ENCODE results near the gene RAB31.

RAB31 gene

DNA sequence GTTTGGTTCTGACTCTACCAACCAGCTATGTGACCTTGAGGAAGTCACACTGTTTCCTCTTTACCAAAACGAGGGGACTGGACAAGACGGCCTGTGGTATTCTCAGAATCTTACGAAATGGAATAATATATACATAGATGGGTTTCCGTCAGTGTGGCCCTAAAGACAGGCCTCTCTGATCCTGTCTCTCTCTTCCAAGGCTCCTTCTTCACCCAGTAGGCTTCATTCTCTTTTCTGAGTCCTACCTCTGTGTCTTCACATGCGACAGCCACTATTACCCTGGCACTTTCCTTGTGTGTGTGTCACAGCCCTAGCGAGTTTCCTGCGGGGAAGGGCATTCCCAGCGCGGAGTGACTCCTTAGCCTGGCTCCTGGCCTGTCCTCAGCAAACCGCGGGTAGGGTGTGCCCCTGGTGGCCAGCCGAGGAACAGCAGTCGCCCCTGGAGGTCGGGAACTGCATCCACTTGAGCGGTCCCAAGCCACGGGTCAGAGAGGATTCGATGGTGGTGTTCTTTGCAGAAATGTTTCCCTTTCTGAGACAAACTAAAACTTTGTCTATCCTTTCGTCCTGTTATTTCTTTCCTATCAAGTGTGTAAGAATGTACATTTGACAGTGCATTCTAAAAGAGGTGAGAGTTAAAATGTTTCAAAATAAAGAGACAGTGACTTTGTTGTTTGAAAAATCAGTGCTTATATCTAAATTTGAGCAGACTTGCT lies 63.3 kb downstream of the RAB31 start:
- H3K9me3 ChIP-seq (ENCODE audit: insufficient read depth, low read length, severe bottlenecking): no peaks in the 10 kb centered on the region
- no peak for TF ChIP-seq EZH2 (IDR thresholded peaks at IDR 0.05; ENCODE audit: borderline replicate concordance, low read depth, low read length, severe bottlenecking)
- TF ChIP-seq, protein P1, sequence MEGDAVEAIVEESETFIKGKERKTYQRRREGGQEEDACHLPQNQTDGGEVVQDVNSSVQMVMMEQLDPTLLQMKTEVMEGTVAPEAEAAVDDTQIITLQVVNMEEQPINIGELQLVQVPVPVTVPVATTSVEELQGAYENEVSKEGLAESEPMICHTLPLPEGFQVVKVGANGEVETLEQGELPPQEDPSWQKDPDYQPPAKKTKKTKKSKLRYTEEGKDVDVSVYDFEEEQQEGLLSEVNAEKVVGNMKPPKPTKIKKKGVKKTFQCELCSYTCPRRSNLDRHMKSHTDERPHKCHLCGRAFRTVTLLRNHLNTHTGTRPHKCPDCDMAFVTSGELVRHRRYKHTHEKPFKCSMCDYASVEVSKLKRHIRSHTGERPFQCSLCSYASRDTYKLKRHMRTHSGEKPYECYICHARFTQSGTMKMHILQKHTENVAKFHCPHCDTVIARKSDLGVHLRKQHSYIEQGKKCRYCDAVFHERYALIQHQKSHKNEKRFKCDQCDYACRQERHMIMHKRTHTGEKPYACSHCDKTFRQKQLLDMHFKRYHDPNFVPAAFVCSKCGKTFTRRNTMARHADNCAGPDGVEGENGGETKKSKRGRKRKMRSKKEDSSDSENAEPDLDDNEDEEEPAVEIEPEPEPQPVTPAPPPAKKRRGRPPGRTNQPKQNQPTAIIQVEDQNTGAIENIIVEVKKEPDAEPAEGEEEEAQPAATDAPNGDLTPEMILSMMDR (IDR thresholded peaks at IDR 0.05; ENCODE audit: borderline replicate concordance, extremely low read depth, low read length, poor library complexity, severe bottlenecking): peak; percentile 73
- H3K4me3 ChIP-seq (ENCODE audit: low read depth in 1 of 2, low read length in 2 of 2): no peak overlapping the region
- no peak overlapping the region for H3K4me2 ChIP-seq (ENCODE audit: insufficient read depth, low read length)
- H2AFZ ChIP-seq (ENCODE audit: low read depth, low read length): no peak overlapping the region
- H3K9ac ChIP-seq (ENCODE audit: low read depth, low read length): no peak overlapping the region
- no peaks in the 10 kb centered on the region for H3K36me3 ChIP-seq (ENCODE audit: insufficient read depth, low read length)
- no peaks in the 10 kb centered on the region for H3K79me2 ChIP-seq (ENCODE audit: insufficient read depth, low read length)
- DNase-seq (peak; percentile 32), ATAC-seq (ENCODE audit: insufficient read depth, low read depth) (0 out of 3 replicates have a peak, but pooled peaks have one; percentile 52)
- no peaks in the 10 kb centered on the region for H3K27me3 ChIP-seq (ENCODE audit: insufficient read depth, low read length, poor library complexity)
- no peak overlapping the region for H3K27ac ChIP-seq (ENCODE audit: low read length)
- H4K20me1 ChIP-seq (ENCODE audit: insufficient read depth, low read length): no peaks in the 10 kb centered on the region
- no peaks in the 10 kb centered on the region for H3K4me1 ChIP-seq (ENCODE audit: insufficient read depth, low read length)

DNA sequence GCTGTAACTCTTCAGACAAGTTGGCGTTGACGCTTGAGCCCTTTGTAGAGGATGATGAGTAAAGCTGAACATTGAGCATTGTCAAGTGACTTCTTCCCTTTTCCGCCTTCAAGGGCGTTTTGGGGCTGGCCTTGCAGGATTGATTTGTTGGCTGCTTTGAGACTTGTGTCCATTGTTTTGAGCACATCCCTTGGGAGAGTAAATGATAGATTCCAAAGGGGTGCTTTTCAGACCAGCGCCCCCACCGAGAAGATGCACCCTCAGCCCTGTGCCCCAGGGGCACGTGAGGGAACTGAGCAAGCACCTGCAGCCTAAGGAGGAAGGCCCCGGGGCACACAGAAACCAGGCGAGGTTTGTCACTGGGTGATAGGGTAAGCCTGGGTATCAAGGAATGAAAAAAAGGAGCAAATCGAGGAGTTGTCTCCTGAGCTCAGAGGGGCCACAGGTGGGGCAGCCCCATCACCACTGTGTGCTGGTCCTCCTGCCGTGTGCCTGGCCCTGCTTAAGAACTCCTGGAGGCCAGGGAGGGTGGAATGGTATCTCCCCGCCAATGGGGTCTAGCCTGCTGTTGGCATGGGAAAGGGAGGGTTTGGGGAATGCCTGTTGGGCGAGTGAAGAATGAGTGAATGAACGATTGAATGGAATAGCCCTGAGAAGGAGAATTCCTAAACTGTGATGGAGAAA lies 64.0 kb downstream of the RAB31 start:
- ATAC-seq (ENCODE audit: insufficient read depth, low read depth): no peak
- Histone ChIP-seq H3K27ac (ENCODE audit: low read length) (no peak overlapping the region), H3K9ac (ENCODE audit: low read depth, low read length) (no peak overlapping the region), H3K4me1 (ENCODE audit: insufficient read depth, low read length) (no peaks in the 10 kb centered on the region), H3K27me3 (ENCODE audit: insufficient read depth, low read length, poor library complexity) (no peaks in the 10 kb centered on the region), H3K36me3 (ENCODE audit: insufficient read depth, low read length) (no peaks in the 10 kb centered on the region), H4K20me1 (ENCODE audit: insufficient read depth, low read length) (no peaks in the 10 kb centered on the region), H3K9me3 (ENCODE audit: insufficient read depth, low read length, severe bottlenecking) (no peaks in the 10 kb centered on the region), H3K4me3 (ENCODE audit: low read depth in 1 of 2, low read length in 2 of 2) (no peak overlapping the region), H3K4me2 (ENCODE audit: insufficient read depth, low read length) (no peak overlapping the region), H2AFZ (ENCODE audit: low read depth, low read length) (no peak overlapping the region), H3K79me2 (ENCODE audit: insufficient read depth, low read length) (no peaks in the 10 kb centered on the region)
- DNase-seq: no peak
- TF ChIP-seq, protein P1 (IDR thresholded peaks at IDR 0.05; ENCODE audit: borderline replicate concordance, extremely low read depth, low read length, poor library complexity, severe bottlenecking): no peak
- TF ChIP-seq EZH2 (IDR thresholded peaks at IDR 0.05; ENCODE audit: borderline replicate concordance, low read depth, low read length, severe bottlenecking): no peak

DNA sequence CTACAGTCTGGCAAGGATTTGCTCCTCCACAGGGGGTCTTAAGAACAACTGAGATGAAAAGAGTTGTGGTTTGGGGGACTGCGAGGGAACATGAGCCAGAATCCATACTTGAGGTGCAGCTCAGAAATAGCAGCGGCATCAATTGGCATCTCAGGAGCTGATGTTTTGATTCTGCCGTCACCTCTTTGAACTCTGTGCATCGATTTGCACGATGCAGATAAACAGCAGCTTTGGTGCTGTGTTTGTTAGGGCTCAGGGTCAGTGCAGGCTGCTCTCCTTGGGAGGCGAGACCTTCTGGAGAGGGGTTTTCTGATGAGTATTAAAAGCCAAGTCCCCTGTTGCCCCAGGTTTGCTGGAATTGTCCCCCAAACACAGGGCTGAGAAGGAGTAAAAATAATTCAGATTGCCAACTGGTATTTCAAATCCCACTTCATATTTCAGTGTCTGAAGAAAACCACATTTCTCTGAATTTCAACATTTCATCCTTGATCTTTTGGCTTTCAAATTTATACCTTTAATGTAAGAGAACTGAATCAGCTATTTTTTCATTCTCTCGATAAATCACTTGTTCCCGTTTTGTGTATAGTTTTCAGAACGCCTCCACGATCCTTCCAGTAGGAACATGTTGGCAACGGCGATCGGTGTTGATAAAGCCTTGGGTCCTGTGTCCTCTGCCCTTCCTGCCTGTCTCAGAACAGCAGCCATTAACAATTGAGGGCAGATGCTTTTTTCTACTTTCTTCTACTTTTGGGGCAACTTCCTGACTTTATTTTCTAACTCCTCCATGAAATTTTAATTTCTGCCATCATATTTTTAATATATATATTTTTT lies 65.0 kb downstream of the RAB31 start:
- no peaks in the 10 kb centered on the region for H3K9me3 ChIP-seq (ENCODE audit: insufficient read depth, low read length, severe bottlenecking)
- TF ChIP-seq, protein P1 (IDR thresholded peaks at IDR 0.05; ENCODE audit: borderline replicate concordance, extremely low read depth, low read length, poor library complexity, severe bottlenecking): no peak
- TF ChIP-seq EZH2 (IDR thresholded peaks at IDR 0.05; ENCODE audit: borderline replicate concordance, low read depth, low read length, severe bottlenecking): no peak
- no peaks in the 10 kb centered on the region for H3K36me3 ChIP-seq (ENCODE audit: insufficient read depth, low read length)
- H3K79me2 ChIP-seq (ENCODE audit: insufficient read depth, low read length): no peaks in the 10 kb centered on the region
- H3K4me1 ChIP-seq (ENCODE audit: insufficient read depth, low read length): no peaks in the 10 kb centered on the region
- no peak overlapping the region for H3K4me3 ChIP-seq (ENCODE audit: low read depth in 1 of 2, low read length in 2 of 2)
- no peaks in the 10 kb centered on the region for H4K20me1 ChIP-seq (ENCODE audit: insufficient read depth, low read length)
- no peak for ATAC-seq (ENCODE audit: insufficient read depth, low read depth)
- no peak for DNase-seq
- no peak overlapping the region for H3K27ac ChIP-seq (ENCODE audit: low read length)
- H3K9ac ChIP-seq (ENCODE audit: low read depth, low read length): no peak overlapping the region
- H3K4me2 ChIP-seq (ENCODE audit: insufficient read depth, low read length): no peak overlapping the region
- H3K27me3 ChIP-seq (ENCODE audit: insufficient read depth, low read length, poor library complexity): no peaks in the 10 kb centered on the region
- H2AFZ ChIP-seq (ENCODE audit: low read depth, low read length): no peak overlapping the region

Measured in DND-41 (cell line).